Tibial nerve (tissue), 4 donors: ENCODE data around the gene ASCC2. TPM values are rescaled to one million over a fixed set of nuclear protein-coding genes. Genes with fewer than 3 reads are reported as not detected.

ENCODE experiments used
- DNase-seq, 2 donors: peaks; one replicate each; pipeline ENCODE4 v3.0.0-alpha.2; 2019; ENCODE audit warnings: low spot score in 2 of 2
- H3K27ac ChIP-seq, 4 donors: fragments of 200-600 bp; sonication (generic) in 3 of 4; one replicate each; pipeline ENCODE4 v1.5.1; 2017 to 2019; ENCODE audit warnings: mild to moderate bottlenecking in 1 of 4
- H3K27me3 ChIP-seq, 2 donors: fragments of 200-600 bp; sonication (generic) in 1 of 2; one replicate each; pipeline versions ENCODE4 v1.5.1 to v1.6.0; 2017 to 2019
- H3K36me3 ChIP-seq, 3 donors: fragments of 200-600 bp; sonication (generic); one replicate each; pipeline ENCODE4 v1.5.1; 2018 to 2019
- H3K4me1 ChIP-seq, 4 donors: fragments of 200-600 bp; sonication (generic) in 3 of 4; one replicate each; pipeline ENCODE4 v1.5.1; 2017 to 2019
- H3K4me3 ChIP-seq, 4 donors: fragments of 200-600 bp; sonication (generic) in 3 of 4; one replicate each; pipeline ENCODE4 v1.5.1; 2017 to 2019; ENCODE audit warnings: mild to moderate bottlenecking in 1 of 4, moderate library complexity in 1 of 4
- H3K9me3 ChIP-seq, 4 donors: fragments of 200-600 bp; sonication (generic) in 3 of 4; one replicate each; pipeline ENCODE4 v1.5.1; 2017 to 2019
- EP300 ChIP-seq, 2 donors: sonication (generic); formaldehyde crosslinking; IDR thresholded peaks; one replicate each; pipeline ENCODE4 v1.6.1; 2017; ENCODE audit warnings: antibody characterized with exemption in 2 of 2, mild to moderate bottlenecking in 1 of 2
- POLR2A ChIP-seq, 2 donors: fragments of 450-650 bp; IDR thresholded peaks; one replicate each; pipeline ENCODE4 v1.6.1; 2017; ENCODE audit warnings: antibody characterized with exemption in 2 of 2, mild to moderate bottlenecking in 2 of 2, moderate library complexity in 2 of 2
- WGBS, 2 donors: methylation state at CpG; one replicate each; pipeline ENCODE4 v1.1.5; 2018; 5-methylcytosine and 5-hydroxymethylcytosine counted together
- total RNA-seq, 4 donors: library from RNA; depleted of rRNA; stranded (reverse); fragments of >200 nt; gene quantifications; one replicate each; pipeline ENCODE4 v1.1.0, GENCODE V29; 2016
- TF ChIP-seq, protein P1 (sequence below), 5 experiments: fragments of 200-600 bp in 3 of 5; fragments of 450-650 bp in 2 of 5; sonication (generic) in 3 of 5; IDR thresholded peaks; one replicate each; pipeline ENCODE4 v1.5.1; 2016 to 2019; ENCODE audit warnings: antibody characterized with exemption in 5 of 5, mild to moderate bottlenecking in 3 of 5, moderate library complexity in 2 of 5

Gene ASCC2
- total RNA-seq, 4 donors from 2014 or later = 30.4 to 45.3 (median 40.9) TPM

GRCh38 chr22:29806196-29806595 is 31.9 kb downstream of the ASCC2 start:
- no peak overlapping the region for H3K27ac ChIP-seq
- H3K36me3 ChIP-seq = peaks cover 0 to 94% (median 35%) of the 10 kb centered on the region in 3 donors
- H3K4me3 ChIP-seq = no peak overlapping the region
- DNase-seq = no peak
- no peaks in the 10 kb centered on the region for H3K27me3 ChIP-seq
- TF ChIP-seq, protein P1, sequence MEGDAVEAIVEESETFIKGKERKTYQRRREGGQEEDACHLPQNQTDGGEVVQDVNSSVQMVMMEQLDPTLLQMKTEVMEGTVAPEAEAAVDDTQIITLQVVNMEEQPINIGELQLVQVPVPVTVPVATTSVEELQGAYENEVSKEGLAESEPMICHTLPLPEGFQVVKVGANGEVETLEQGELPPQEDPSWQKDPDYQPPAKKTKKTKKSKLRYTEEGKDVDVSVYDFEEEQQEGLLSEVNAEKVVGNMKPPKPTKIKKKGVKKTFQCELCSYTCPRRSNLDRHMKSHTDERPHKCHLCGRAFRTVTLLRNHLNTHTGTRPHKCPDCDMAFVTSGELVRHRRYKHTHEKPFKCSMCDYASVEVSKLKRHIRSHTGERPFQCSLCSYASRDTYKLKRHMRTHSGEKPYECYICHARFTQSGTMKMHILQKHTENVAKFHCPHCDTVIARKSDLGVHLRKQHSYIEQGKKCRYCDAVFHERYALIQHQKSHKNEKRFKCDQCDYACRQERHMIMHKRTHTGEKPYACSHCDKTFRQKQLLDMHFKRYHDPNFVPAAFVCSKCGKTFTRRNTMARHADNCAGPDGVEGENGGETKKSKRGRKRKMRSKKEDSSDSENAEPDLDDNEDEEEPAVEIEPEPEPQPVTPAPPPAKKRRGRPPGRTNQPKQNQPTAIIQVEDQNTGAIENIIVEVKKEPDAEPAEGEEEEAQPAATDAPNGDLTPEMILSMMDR (IDR thresholded peaks at IDR 0.05) = no peak
- TF ChIP-seq EP300 (IDR thresholded peaks at IDR 0.05) = no peak
- TF ChIP-seq POLR2A (IDR thresholded peaks at IDR 0.05) = no peak
- H3K9me3 ChIP-seq = no peaks in the 10 kb centered on the region
- no peaks in the 10 kb centered on the region for H3K4me1 ChIP-seq
- 62 to 67% methylated on average over 6 of the region's 6 CpGs for whole genome bisulfite sequencing, 2 donors

DNA sequence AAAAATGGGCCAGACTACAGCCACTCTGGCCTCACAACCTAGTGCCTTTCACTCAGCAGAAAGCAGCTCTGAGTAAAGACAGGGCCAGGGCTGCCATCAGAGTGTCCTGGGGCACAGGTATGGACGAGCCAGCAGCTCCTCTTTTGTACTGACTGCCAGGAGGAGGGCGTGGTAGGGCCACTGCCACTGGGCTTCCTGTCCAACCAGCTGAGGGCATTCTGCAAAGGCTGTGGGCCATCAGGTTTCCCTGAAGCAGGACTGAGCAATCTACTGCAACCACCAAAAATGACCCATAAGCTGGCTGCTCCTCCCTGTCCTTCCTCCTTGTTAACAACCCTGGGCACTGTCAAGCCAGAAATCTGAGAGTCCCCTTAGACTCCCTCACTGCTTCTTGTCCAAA is 33.1 kb downstream of the ASCC2 start:
- H3K4me3 ChIP-seq = no peak overlapping the region
- WGBS, 2 donors = 89 to 92% methylated on average over 2 of the region's 2 CpGs
- DNase-seq = no peak
- H3K27me3 ChIP-seq = no peaks in the 10 kb centered on the region
- H3K4me1 ChIP-seq = no peaks in the 10 kb centered on the region
- peaks cover 0 to 94% (median 35%) of the 10 kb centered on the region in 3 donors for H3K36me3 ChIP-seq
- no peaks in the 10 kb centered on the region for H3K9me3 ChIP-seq
- no peak overlapping the region for H3K27ac ChIP-seq
- TF ChIP-seq POLR2A (IDR thresholded peaks at IDR 0.05) (no peak), EP300 (IDR thresholded peaks at IDR 0.05) (no peak)
- TF ChIP-seq, protein P1 (IDR thresholded peaks at IDR 0.05) = no peak

- no peak overlapping the region for H3K4me3 ChIP-seq
- no peaks in the 10 kb centered on the region for H3K9me3 ChIP-seq
- WGBS, 2 donors = 94 to 98% methylated on average over 2 of the region's 2 CpGs
- no peaks in the 10 kb centered on the region for H3K27me3 ChIP-seq
- no peak for DNase-seq
- peaks cover 0 to 17% (median 9%) of the 10 kb centered on the region in 4 donors for H3K4me1 ChIP-seq
- H3K27ac ChIP-seq = no peak overlapping the region
- peaks cover 0 to 100% (median 35%) of the 10 kb centered on the region in 3 donors for H3K36me3 ChIP-seq
- TF ChIP-seq EP300 (IDR thresholded peaks at IDR 0.05) (no peak), POLR2A (IDR thresholded peaks at IDR 0.05) (no peak)
- TF ChIP-seq, protein P1 (IDR thresholded peaks at IDR 0.05) = no peak
Measured at GRCh38 chr22:29803190-29803589, 34.9 kb downstream of the ASCC2 start.

- Histone ChIP-seq H3K27ac (peak overlapping the region in 1 of 4 donors; percentile 33), H3K36me3 (peaks cover 0 to 100% (median 33%) of the 10 kb centered on the region in 3 donors), H3K9me3 (no peaks in the 10 kb centered on the region), H3K4me3 (no peak overlapping the region), H3K4me1 (peaks cover 0 to 29% (median 9%) of the 10 kb centered on the region in 4 donors), H3K27me3 (no peaks in the 10 kb centered on the region)
- TF ChIP-seq, protein P1 (IDR thresholded peaks at IDR 0.05) = no peak
- TF ChIP-seq EP300 (IDR thresholded peaks at IDR 0.05) (no peak), POLR2A (IDR thresholded peaks at IDR 0.05) (no peak)
- WGBS, 2 donors = 73 to 97% methylated on average over 7 to 8 of the region's 8 CpGs
- DNase-seq = no peak
Measured at GRCh38 chr22:29801796-29802195, 36.3 kb downstream of the ASCC2 start.

GRCh38 chr22:29801153-29801552 is 36.9 kb downstream of the ASCC2 start:
- H3K4me1 ChIP-seq = peaks cover 0 to 29% (median 9%) of the 10 kb centered on the region in 4 donors
- WGBS, 2 donors = 81 to 85% methylated on average over 5 of the region's 5 CpGs
- H3K27me3 ChIP-seq = no peaks in the 10 kb centered on the region
- no peak for DNase-seq
- no peak overlapping the region for H3K4me3 ChIP-seq
- H3K9me3 ChIP-seq = no peaks in the 10 kb centered on the region
- TF ChIP-seq, protein P1 (IDR thresholded peaks at IDR 0.05) = no peak
- no peak for TF ChIP-seq EP300 (IDR thresholded peaks at IDR 0.05)
- TF ChIP-seq POLR2A (IDR thresholded peaks at IDR 0.05) = no peak
- H3K27ac ChIP-seq = peak overlapping the region in 1 of 4 donors; percentile 33
- H3K36me3 ChIP-seq = peaks cover 0 to 100% (median 27%) of the 10 kb centered on the region in 3 donors
